Subcutaneous abdominal adipose tissue (tissue), 5 donors: ENCODE measurements around the gene ARSJ.

ENCODE experiments used
- H3K27ac ChIP-seq: one replicate; pipeline ENCODE4 v1.7.0; 2013; ENCODE audit warnings: low read depth, mild to moderate bottlenecking, inconsistent platforms, low read length, moderate library complexity
- H3K27me3 ChIP-seq, 5 donors: one replicate each; pipeline ENCODE4 v1.7.0; 2013; ENCODE audit warnings: low read length in 5 of 5, inconsistent platforms in 1 of 5; ENCODE audit not compliant: control insufficient read depth in 5 of 5, insufficient read depth in 4 of 5
- H3K36me3 ChIP-seq, 5 donors: one replicate each; pipeline ENCODE4 v1.7.0; 2013; ENCODE audit warnings: low read length in 5 of 5; ENCODE audit not compliant: control insufficient read depth in 5 of 5, insufficient read depth in 5 of 5
- H3K4me1 ChIP-seq, 5 donors: one replicate each; pipeline ENCODE4 v1.7.0; 2013; ENCODE audit warnings: low read length in 5 of 5, mild to moderate bottlenecking in 3 of 5, moderate library complexity in 1 of 5; ENCODE audit not compliant: control insufficient read depth in 5 of 5, insufficient read depth in 5 of 5
- H3K4me3 ChIP-seq, 5 donors: one replicate each; pipeline ENCODE4 v1.7.0; 2013; ENCODE audit warnings: low read length in 5 of 5, low read depth in 1 of 5
- H3K9ac ChIP-seq, 5 donors: one replicate each; pipeline ENCODE4 v1.7.0; 2013; ENCODE audit warnings: low read length in 5 of 5, mild to moderate bottlenecking in 4 of 5, moderate library complexity in 3 of 5
- H3K9me3 ChIP-seq, 5 donors: one replicate each; pipeline ENCODE4 v1.7.0; 2013; ENCODE audit warnings: low read length in 5 of 5; ENCODE audit not compliant: control insufficient read depth in 5 of 5
- donor health status: healthy.
- donor health status: healthy.
- donor health status: healthy.
- donor health status: healthy.
- donor health status: healthy.

ARSJ gene

DNA sequence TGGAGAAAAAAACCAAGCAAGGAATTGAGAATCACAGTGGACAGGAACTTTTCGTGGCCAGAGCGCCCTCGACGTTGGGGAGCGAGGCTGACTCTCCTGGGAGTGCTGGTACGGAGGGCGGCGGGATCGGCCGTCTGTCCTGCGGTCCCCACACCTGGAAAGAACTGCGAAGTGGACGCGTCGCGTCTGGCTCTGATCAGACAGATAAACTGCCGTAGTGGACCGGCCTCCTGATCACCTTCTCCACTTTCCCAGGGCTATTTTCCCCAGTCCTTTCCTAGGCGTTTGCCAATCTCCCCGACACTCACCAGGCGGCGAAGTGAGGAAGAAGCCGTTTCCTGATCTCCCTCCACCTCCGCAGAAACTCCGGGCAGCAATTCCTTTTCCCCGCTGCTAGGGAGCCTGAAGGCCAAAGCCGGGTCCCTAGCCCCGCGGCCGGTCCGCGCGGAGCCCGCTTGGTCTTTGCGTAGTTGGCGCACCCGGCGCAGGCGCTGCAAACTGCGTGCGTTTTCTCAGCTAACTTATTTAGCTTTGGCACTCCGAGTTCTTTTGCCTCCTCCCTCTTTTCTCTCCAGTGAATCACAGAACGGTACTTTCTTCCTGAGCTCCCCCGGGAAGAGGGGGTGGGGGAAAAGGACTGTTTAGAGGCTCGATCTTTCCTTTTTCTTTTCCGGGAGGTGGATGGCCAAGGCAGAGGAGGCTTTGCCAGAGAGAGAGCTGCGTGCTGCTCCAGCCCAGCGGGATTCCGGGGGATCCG lies at the start of gene ARSJ:
Gene ARSJ (minus strand): TSS at position 500 of the 757 bp plus-strand sequence. CDS start 813 bp downstream, outside the sequence.
- peak within 1 kb of the TSS; percentile 20 to 72 (median 60) for H3K9ac ChIP-seq
- H3K4me1 ChIP-seq, result peaks cover 0 to 18% (median 16%) of the 10 kb centered on the region in 5 donors
- H3K27ac ChIP-seq, result peak within 1 kb of the TSS; percentile 8
- no peaks in the 10 kb centered on the region for H3K36me3 ChIP-seq
- H3K9me3 ChIP-seq, result peaks cover 0 to 5% (median 0%) of the 10 kb centered on the region in 5 donors
- H3K27me3 ChIP-seq, result peaks cover 0 to 14% (median 8%) of the 10 kb centered on the region in 5 donors
- H3K4me3 ChIP-seq, result peak within 1 kb of the TSS; percentile 67 to 82 (median 72)

DNA sequence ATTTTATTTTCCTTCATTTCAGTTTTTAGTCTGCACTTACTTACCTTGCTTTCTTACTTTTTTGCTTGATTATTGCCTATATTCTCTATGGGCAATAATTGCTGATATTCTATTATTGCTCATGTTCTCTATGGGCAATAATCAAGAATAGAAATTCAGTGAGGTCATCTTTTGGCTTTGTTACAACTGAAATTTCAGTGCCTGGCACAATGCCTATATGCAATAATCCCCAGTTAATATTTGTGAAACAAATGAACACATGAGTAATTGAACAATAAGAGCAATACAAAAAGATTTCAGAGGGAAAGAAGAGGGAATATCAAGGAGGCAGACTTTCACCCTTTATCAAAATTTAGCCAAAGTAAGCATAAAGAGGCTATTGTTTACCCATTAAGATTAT lies 48.6 kb upstream of the ARSJ start:
- Histone ChIP-seq H3K36me3 (no peaks in the 10 kb centered on the region), H3K27me3 (no peaks in the 10 kb centered on the region), H3K9ac (no peak overlapping the region)

DNA sequence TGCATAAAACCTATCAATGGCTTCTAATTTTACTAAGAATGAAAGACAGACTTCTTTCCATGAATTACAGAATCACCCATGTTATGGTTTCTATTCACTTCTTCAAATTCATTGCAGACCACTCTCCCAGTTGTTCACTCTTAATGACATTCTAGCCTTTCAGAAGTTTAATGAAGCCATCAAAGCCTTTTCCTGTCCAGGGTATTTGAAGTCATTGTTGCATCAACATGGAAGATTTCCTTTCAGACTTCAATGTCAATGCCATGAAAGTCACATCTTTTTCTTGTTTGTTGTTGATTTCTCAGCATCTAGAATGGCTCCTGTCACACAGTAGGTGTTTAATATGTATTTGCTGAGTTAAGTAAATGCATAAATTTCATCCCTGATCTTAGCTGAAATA lies 48.1 kb upstream of the ARSJ start:
- Histone ChIP-seq H3K9me3 (no peaks in the 10 kb centered on the region), H3K36me3 (no peaks in the 10 kb centered on the region), H3K27ac (no peak overlapping the region), H3K9ac (no peak overlapping the region), H3K4me1 (no peaks in the 10 kb centered on the region), H3K4me3 (no peak overlapping the region), H3K27me3 (no peaks in the 10 kb centered on the region)

More for the DNA sequence above, 48.6 kb upstream of the ARSJ start:
- no peak overlapping the region for H3K4me3 ChIP-seq
- H3K4me1 ChIP-seq, result no peaks in the 10 kb centered on the region
- H3K27ac ChIP-seq, result no peak overlapping the region
- H3K9me3 ChIP-seq, result no peaks in the 10 kb centered on the region

DNA sequence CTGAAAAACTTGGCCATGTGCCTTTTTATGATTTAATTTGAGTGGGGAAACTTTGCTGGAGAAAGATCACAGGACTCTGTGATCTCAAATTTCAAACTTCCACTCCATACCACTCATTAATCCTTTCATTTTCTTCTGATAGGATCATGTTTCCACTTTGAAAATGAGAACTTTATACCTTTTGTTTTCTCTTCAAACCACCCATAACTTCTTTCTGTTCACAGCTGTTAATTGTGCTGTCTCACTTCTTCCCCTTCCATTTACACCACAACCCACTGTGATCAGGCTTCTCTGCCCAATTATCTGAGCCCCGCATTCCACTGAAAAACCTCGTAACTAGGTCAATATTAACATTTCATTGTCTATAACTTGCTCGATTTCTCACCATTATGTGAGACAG lies 47.0 kb upstream of the ARSJ start:
- Histone ChIP-seq H3K36me3 (no peaks in the 10 kb centered on the region), H3K4me3 (no peak overlapping the region), H3K4me1 (no peaks in the 10 kb centered on the region), H3K9ac (no peak overlapping the region), H3K27ac (no peak overlapping the region), H3K27me3 (no peaks in the 10 kb centered on the region), H3K9me3 (no peaks in the 10 kb centered on the region)

DNA sequence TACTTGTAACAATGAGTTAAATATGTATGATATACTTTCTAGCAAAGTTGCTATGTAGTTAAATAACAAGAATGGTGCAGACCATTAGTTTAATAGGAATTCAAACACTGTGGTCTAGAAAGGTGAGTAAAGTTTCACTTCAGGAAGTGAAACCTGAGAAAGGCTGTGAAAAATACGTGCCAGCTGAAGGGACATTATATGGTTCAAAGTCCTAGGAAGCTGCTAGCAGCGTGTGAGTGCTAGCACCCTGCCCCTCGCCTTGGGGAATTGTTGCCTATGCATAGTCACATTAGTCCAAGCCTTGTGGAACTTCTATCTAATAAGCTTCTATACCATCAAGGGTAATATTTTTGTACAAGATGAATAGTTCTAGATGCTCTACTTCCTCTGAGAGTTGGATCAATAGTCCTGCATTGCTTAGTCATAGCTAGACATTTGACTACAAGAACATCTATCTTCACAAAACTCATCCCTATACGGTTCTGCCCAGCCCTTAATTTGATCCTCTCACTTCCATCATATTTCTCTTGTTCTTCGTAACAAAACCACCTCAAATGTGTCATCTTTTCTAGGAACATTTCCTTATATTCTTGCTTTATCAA lies 45.8 kb upstream of the ARSJ start:
- H3K36me3 ChIP-seq, result no peaks in the 10 kb centered on the region
- no peaks in the 10 kb centered on the region for H3K27me3 ChIP-seq
- H3K9me3 ChIP-seq, result no peaks in the 10 kb centered on the region
- H3K4me1 ChIP-seq, result no peaks in the 10 kb centered on the region
- H3K4me3 ChIP-seq, result no peak overlapping the region
- no peak overlapping the region for H3K9ac ChIP-seq
- H3K27ac ChIP-seq, result no peak overlapping the region

DNA sequence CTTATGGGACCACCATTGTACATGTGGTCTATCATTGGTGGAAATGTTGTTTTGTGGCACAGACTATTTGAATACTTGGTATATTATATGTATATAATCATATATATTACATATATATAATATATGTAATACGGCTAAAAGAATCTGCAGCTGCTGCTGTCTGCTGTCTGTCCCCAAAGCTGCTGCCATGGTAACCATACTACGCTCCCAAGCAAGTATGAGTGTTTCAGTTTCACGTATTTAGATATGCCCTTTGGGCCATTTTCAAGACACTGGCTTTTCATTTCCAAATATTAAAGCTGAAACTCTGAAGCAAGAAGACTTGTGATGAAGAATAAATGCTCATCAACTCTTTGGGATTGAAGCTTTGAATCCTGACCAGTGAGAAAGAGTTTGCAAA lies 42.0 kb upstream of the ARSJ start:
- no peak overlapping the region for H3K9ac ChIP-seq
- H3K27ac ChIP-seq, result no peak overlapping the region
- H3K27me3 ChIP-seq, result no peaks in the 10 kb centered on the region
- H3K4me1 ChIP-seq, result peaks cover 0 to 4% (median 0%) of the 10 kb centered on the region in 5 donors
- H3K36me3 ChIP-seq, result no peaks in the 10 kb centered on the region
- no peaks in the 10 kb centered on the region for H3K9me3 ChIP-seq
- no peak overlapping the region for H3K4me3 ChIP-seq

DNA sequence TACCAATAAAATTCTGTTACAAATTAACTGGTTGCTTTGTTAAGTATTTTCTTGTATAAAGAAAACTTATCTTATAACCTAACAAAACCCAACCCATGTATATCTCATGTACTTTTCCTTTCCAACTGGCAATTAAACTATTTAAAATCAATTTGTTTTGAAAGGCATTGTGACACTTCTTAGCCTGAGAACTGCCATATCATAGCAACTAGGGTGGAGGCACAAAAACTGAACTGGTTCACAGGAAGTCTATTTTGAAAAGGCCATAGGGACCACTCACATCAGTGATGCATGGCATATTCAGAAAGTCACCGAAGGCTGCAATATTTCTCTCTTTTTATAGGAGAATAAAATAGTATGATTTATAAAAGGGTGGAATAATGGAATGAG lies 40.5 kb upstream of the ARSJ start:
- peaks cover 0 to 4% (median 0%) of the 10 kb centered on the region in 5 donors for H3K4me1 ChIP-seq
- H3K36me3 ChIP-seq, result no peaks in the 10 kb centered on the region
- no peak overlapping the region for H3K9ac ChIP-seq
- H3K27ac ChIP-seq, result no peak overlapping the region
- H3K4me3 ChIP-seq, result no peak overlapping the region
- H3K9me3 ChIP-seq, result no peaks in the 10 kb centered on the region
- H3K27me3 ChIP-seq, result no peaks in the 10 kb centered on the region

DNA sequence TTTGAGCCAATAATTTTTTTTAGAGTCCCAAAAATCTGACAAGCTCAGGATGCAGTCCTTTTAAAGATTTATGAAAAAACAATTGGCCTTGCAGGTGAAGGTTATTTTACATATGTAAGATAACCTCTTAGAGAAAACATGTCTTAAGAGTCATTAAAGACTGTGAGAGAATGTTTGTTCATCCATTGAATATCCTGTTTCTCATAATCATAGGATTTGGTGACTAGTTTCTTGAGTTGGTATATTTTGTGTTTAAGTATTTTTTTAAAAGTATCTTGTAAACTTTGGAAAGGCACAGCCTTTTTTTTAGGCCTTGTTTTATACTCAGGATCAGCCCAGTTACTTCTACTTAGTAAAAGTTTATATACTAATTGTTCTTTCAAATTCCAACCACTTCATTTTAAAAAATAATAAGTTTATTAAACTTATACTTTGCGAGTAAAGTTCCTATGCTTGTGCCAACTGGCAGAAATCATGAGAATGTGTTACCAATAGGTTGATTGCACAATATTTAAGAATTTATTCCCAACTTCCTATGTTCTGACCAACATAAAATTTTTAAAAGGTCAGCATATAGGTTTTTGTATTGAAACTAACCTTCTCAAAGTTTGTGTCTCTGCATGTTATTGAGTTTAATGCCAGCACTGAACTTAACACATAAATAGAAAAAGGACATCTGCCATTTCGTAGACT lies 40.0 kb upstream of the ARSJ start:
- Histone ChIP-seq H3K9me3 (no peaks in the 10 kb centered on the region), H3K36me3 (no peaks in the 10 kb centered on the region), H3K4me1 (peaks cover 0 to 4% (median 0%) of the 10 kb centered on the region in 5 donors), H3K4me3 (no peak overlapping the region), H3K27me3 (no peaks in the 10 kb centered on the region), H3K27ac (no peak overlapping the region), H3K9ac (no peak overlapping the region)

DNA sequence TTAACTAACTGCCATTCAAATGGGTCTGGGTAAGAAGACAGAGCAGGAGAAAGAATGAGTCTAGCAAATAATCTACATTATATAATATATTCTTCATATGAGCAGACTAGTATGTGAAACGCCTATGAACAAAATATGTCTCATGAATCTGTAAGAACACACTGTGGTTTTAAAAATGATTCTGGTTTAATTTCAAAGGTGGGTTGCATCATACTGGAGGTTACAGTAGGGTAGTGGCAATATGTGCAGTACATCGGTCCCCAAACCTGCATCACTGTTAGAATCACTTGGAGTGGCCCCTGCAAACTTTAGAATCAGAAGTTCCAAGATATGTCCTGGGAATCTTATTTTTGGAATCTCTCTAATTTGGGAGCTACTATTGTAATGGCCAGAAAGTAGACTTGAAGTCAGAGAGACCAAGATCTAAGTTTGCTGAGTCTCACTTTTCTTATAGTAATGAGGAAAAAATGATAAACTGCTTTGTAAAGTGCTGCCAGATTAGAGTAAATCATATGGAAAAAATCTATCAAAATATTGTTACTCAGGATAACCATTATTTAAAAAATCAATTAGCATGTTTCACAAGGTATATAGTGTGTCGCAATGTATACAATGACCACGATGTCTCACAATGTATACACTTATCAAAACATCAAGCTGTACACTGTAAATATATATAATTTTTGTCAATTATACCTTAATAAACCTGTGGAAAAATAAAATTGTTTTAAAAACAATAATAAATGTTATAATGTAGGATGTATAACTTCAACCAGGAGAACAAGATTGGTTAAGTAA lies 37.9 kb upstream of the ARSJ start:
- H3K27ac ChIP-seq, result no peak overlapping the region
- H3K4me1 ChIP-seq, result peaks cover 0 to 4% (median 0%) of the 10 kb centered on the region in 5 donors
- H3K9me3 ChIP-seq, result peaks cover 0 to under 1% (median 0%) of the 10 kb centered on the region in 5 donors
- H3K4me3 ChIP-seq, result no peak overlapping the region
- no peaks in the 10 kb centered on the region for H3K27me3 ChIP-seq
- no peak overlapping the region for H3K9ac ChIP-seq
- H3K36me3 ChIP-seq, result no peaks in the 10 kb centered on the region
